Measurements from ENCODE around the gene SHROOM4. TPM values are rescaled to one million over a fixed set of nuclear protein-coding genes. Genes with fewer than 3 reads are reported as not detected.

The SHROOM4 gene
- total RNA-seq, 1 donor from 2014 or later: 3.7 TPM

DNA sequence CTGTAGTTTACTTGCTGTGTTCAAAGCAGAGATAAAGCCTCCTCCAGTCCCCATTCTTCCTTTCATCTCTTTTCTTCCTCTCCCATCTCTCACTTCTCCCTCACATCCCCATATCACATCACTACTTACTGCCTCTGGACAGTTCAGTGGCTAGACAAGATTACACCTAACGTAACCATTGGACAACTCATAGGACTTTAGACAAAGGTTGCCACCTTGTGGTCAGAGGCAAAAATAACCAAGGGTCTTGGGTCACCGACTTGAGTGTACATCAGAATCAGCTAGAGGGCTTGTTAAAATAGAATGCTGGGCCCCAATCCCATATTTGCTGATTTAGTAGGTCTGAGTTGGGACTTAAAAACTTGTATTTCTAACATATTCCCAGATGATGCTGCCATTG is 234.0 kb downstream of the SHROOM4 start:
- Histone ChIP-seq H3K36me3 (ENCODE audit: control insufficient read depth in 3 of 3, insufficient read depth in 3 of 3, low read length in 3 of 3) (no peaks in the 10 kb centered on the region), H3K9me3 (ENCODE audit: control insufficient read depth in 3 of 3, low read length in 3 of 3) (peaks cover 0 to 2% (median 0%) of the 10 kb centered on the region in 3 donors), H3K4me1 (ENCODE audit: control insufficient read depth in 3 of 3, insufficient read depth in 3 of 3, low read length in 3 of 3) (no peaks in the 10 kb centered on the region), H3K27me3 (ENCODE audit: control insufficient read depth in 3 of 3, insufficient read depth in 3 of 3, low read length in 3 of 3) (no peaks in the 10 kb centered on the region), H3K9ac (ENCODE audit: low read depth in 1 of 3, low read length in 3 of 3) (no peak overlapping the region), H3K4me3 (ENCODE audit: low read length in 3 of 3) (no peak overlapping the region), H3K27ac (ENCODE audit: low read depth, low read length) (no peak overlapping the region)

DNA sequence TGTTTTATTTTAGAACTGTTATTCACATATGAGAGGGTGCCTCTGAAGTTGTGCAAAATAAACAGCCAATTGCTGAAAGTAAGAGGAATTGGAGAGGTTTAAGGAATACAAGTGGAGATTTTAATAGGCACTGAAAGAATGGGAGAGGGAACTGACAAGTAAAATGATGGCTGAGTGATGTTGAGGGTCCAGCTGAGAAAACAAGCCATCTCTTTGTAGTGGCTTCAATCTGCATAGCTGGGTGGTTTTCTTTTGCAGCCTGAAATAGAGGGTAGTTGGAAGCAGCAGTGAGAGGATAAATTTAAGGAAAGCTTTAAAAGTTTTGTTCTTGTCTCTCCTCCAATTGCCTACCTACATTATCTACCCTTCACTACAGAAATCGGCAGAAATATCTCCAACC is 236.7 kb downstream of the SHROOM4 start:
- H3K27ac ChIP-seq (ENCODE audit: low read depth, low read length): no peak overlapping the region
- no peaks in the 10 kb centered on the region for H3K36me3 ChIP-seq (ENCODE audit: control insufficient read depth in 3 of 3, insufficient read depth in 3 of 3, low read length in 3 of 3)

GRCh38 chrX:50567636-50568035 is 246.4 kb downstream of the SHROOM4 start:
- Histone ChIP-seq H3K27ac (ENCODE audit: low read depth, low read length) (no peak overlapping the region), H3K27me3 (ENCODE audit: control insufficient read depth in 3 of 3, insufficient read depth in 3 of 3, low read length in 3 of 3) (no peaks in the 10 kb centered on the region), H3K36me3 (ENCODE audit: control insufficient read depth in 3 of 3, insufficient read depth in 3 of 3, low read length in 3 of 3) (no peaks in the 10 kb centered on the region), H3K9me3 (ENCODE audit: control insufficient read depth in 3 of 3, low read length in 3 of 3) (peaks cover 0 to 2% (median 0%) of the 10 kb centered on the region in 3 donors), H3K9ac (ENCODE audit: low read depth in 1 of 3, low read length in 3 of 3) (no peak overlapping the region), H3K4me3 (ENCODE audit: low read length in 3 of 3) (no peak overlapping the region), H3K4me1 (ENCODE audit: control insufficient read depth in 3 of 3, insufficient read depth in 3 of 3, low read length in 3 of 3) (no peaks in the 10 kb centered on the region)

More for the DNA sequence above, 236.7 kb downstream of the SHROOM4 start:
- H3K4me1 ChIP-seq (ENCODE audit: control insufficient read depth in 3 of 3, insufficient read depth in 3 of 3, low read length in 3 of 3): no peaks in the 10 kb centered on the region
- H3K27me3 ChIP-seq (ENCODE audit: control insufficient read depth in 3 of 3, insufficient read depth in 3 of 3, low read length in 3 of 3): no peaks in the 10 kb centered on the region
- no peak overlapping the region for H3K9ac ChIP-seq (ENCODE audit: low read depth in 1 of 3, low read length in 3 of 3)
- no peaks in the 10 kb centered on the region for H3K9me3 ChIP-seq (ENCODE audit: control insufficient read depth in 3 of 3, low read length in 3 of 3)
- H3K4me3 ChIP-seq (ENCODE audit: low read length in 3 of 3): no peak overlapping the region

- H3K9ac ChIP-seq (ENCODE audit: low read depth in 1 of 3, low read length in 3 of 3): no peak overlapping the region
- H3K4me3 ChIP-seq (ENCODE audit: low read length in 3 of 3): no peak overlapping the region
- no peaks in the 10 kb centered on the region for H3K27me3 ChIP-seq (ENCODE audit: control insufficient read depth in 3 of 3, insufficient read depth in 3 of 3, low read length in 3 of 3)
- no peaks in the 10 kb centered on the region for H3K36me3 ChIP-seq (ENCODE audit: control insufficient read depth in 3 of 3, insufficient read depth in 3 of 3, low read length in 3 of 3)
- no peaks in the 10 kb centered on the region for H3K9me3 ChIP-seq (ENCODE audit: control insufficient read depth in 3 of 3, low read length in 3 of 3)
- no peaks in the 10 kb centered on the region for H3K4me1 ChIP-seq (ENCODE audit: control insufficient read depth in 3 of 3, insufficient read depth in 3 of 3, low read length in 3 of 3)
- H3K27ac ChIP-seq (ENCODE audit: low read depth, low read length): no peak overlapping the region
Observed at GRCh38 chrX:50565718-50566117, 248.3 kb downstream of the SHROOM4 start.

Small RNA genes lying within 50 kb of the gene (small RNA-seq; reads per million reads assigned to genes)
- not detected for gene RNU6-935P

Other genes with a start within 250 kb of the SHROOM4 start
- not detected for gene BMP15, start 96.5 kb upstream of the SHROOM4 start, total RNA-seq

All from skeletal muscle tissue (tissue), 5 donors.